K562 (cell line): ENCODE measurements around the gene PDZRN3. TPM values are rescaled to one million over a fixed set of nuclear protein-coding genes. Genes with fewer than 3 reads are reported as not detected.

Source experiments
- ATAC-seq: fragments of 200-7000 bp; cut with Tn5 transposase; 3 replicates; pipeline ENCODE4 v1.9.1; 2020; ENCODE audit warnings: moderate library complexity
- BruUV-seq: library from RNA; stranded (reverse); fragments of 400-500 nt; replicated peaks from 2 replicates; lab custom pipeline; 2021; lab: Mats Ljungman, UMichigan
- CTCF ChIA-PET: fragments of 300-600 bp; formaldehyde crosslinking; extraction: SDS; loops from one replicate; lab custom pipeline; 2021; ENCODE audit warnings: low intra/inter-chr PET ratio; lab: Yijun Ruan, JAX
- POLR2A ChIA-PET: fragments of 300-600, 350-650 bp; sonication (Branson Sonifier 250); formaldehyde crosslinking; extraction: SDS; loops from one replicate; lab custom pipeline; 2021; ENCODE audit warnings: antibody characterized with exemption, inconsistent platforms; lab: Yijun Ruan, JAX
- DNase-seq, 4 experiments: peaks; one replicate each; pipeline versions ENCODE4 v3.0.0 to v3.0.0-alpha.2; 2011 to 2018; ENCODE audit warnings: low spot score in 3 of 4, mixed read lengths in 3 of 4; ENCODE audit errors: extremely low read depth in 1 of 4
- FAIRE-seq: peaks from 2 replicates; lab custom pipeline; 2011; peaks lifted over from hg19 to GRCh38; lab: Jason Lieb, UNC
- H2AFZ ChIP-seq: 2 replicates; pipeline ENCODE4 v1.6.0; 2011; ENCODE audit warnings: low read depth, low read length, control low read depth, inconsistent platforms
- H3K27ac ChIP-seq: fragments of 200-600 bp; 3 replicates; pipeline ENCODE4 v1.8.0; 2011; ENCODE audit warnings: low read depth, mild to moderate bottlenecking, control low read depth, inconsistent platforms, low read length, moderate library complexity, mixed read lengths; ENCODE audit errors: extremely low read depth
- H3K27me3 ChIP-seq, 2 experiments: fragments of 300-600 bp in 1 of 2; 2 replicates in 1 of 2; 3 replicates in 1 of 2; pipeline versions ENCODE4 v1.6.0 to v1.8.0; 2011; ENCODE audit warnings: inconsistent platforms in 2 of 2, low read length in 2 of 2, mild to moderate bottlenecking in 1 of 2, mixed read lengths in 1 of 2, moderate library complexity in 1 of 2; ENCODE audit not compliant: control insufficient read depth in 2 of 2, insufficient read depth in 2 of 2
- H3K36me3 ChIP-seq: fragments of 300-600 bp; 3 replicates; pipeline ENCODE4 v1.8.0; 2011; ENCODE audit warnings: mild to moderate bottlenecking, low read length, inconsistent platforms; ENCODE audit not compliant: control insufficient read depth, insufficient read depth
- H3K4me1 ChIP-seq, 2 experiments: fragments of 200-600 bp in 1 of 2; replicated peaks in 1 of 2; 2 replicates in 1 of 2; 3 replicates in 1 of 2; pipeline versions ENCODE4 v1.5.1 to v1.8.0; 2011; ENCODE audit warnings: inconsistent platforms in 2 of 2, low read length in 2 of 2, mild to moderate bottlenecking in 1 of 2, mixed read lengths in 1 of 2, moderate library complexity in 1 of 2; ENCODE audit not compliant: control insufficient read depth in 2 of 2, insufficient read depth in 2 of 2
- H3K4me2 ChIP-seq: 2 replicates; pipeline ENCODE4 v1.6.1; 2011; ENCODE audit warnings: low read length, control low read depth, inconsistent platforms, mixed read lengths; ENCODE audit not compliant: insufficient read depth
- H3K4me3 ChIP-seq: fragments of 200-600 bp; sonication (generic), shearing (Covaris generic); 2 replicates; pipeline ENCODE4 v1.5.1; 2016; ENCODE audit warnings: control low read depth, inconsistent platforms
- H3K79me2 ChIP-seq: fragments of 200-600 bp; 3 replicates; pipeline ENCODE4 v1.8.0; 2011; ENCODE audit warnings: low read length, inconsistent platforms; ENCODE audit not compliant: control insufficient read depth, insufficient read depth
- H3K9ac ChIP-seq, 2 experiments: 2 replicates each; pipeline versions ENCODE4 v1.6.0 to v1.6.1; 2011; ENCODE audit warnings: low read depth in 2 of 2, low read length in 2 of 2, control low read depth in 1 of 2, inconsistent platforms in 1 of 2, mild to moderate bottlenecking in 1 of 2, mixed read lengths in 1 of 2; ENCODE audit not compliant: insufficient read depth in 1 of 2
- H3K9me1 ChIP-seq: one replicate; pipeline ENCODE4 v1.6.0; 2011; ENCODE audit warnings: inconsistent platforms, mild to moderate bottlenecking, low read length, moderate library complexity; ENCODE audit not compliant: control insufficient read depth, insufficient read depth
- H3K9me3 ChIP-seq: replicated peaks from 2 replicates; pipeline ENCODE4 v1.5.1; 2011; ENCODE audit warnings: low read depth, low read length, inconsistent platforms; ENCODE audit not compliant: control insufficient read depth, insufficient read depth
- H4K20me1 ChIP-seq: replicated peaks from 2 replicates; pipeline ENCODE4 v1.6.1; 2011; ENCODE audit warnings: low read length, inconsistent platforms, mixed read lengths; ENCODE audit not compliant: control insufficient read depth, insufficient read depth
- CBX2 ChIP-seq: fragments of 200-600 bp; sonication (generic); IDR thresholded peaks from one replicate; pipeline ENCODE4 v1.6.1; 2012; ENCODE audit warnings: mild to moderate bottlenecking, low read length, inconsistent platforms; ENCODE audit not compliant: insufficient read depth, poor library complexity, severe bottlenecking
- CHCHD3 ChIP-seq: fragments of 250-450 bp; sonication (Bioruptor Pico); IDR thresholded peaks from 2 replicates; pipeline ENCODE4 v2.1.2; 2022; ENCODE audit warnings: mild to moderate bottlenecking
- E2F6 ChIP-seq, 2 experiments: IDR thresholded peaks; 2 replicates each; pipeline ENCODE4 v1.6.1; 2011; ENCODE audit warnings: borderline replicate concordance in 1 of 2, control low read depth in 1 of 2, low read depth in 1 of 2, low read length in 1 of 2, mild to moderate bottlenecking in 1 of 2, mixed read lengths in 1 of 2, moderate library complexity in 1 of 2; ENCODE audit not compliant: insufficient read depth in 1 of 2, insufficient read length in 1 of 2, poor library complexity in 1 of 2, severe bottlenecking in 1 of 2; ENCODE audit errors: extremely low read depth in 1 of 2
- ELF2 ChIP-seq: fragments of 250-450 bp; sonication (Bioruptor Pico); IDR thresholded peaks from 2 replicates; pipeline ENCODE4 v1.5.0; 2021; ENCODE audit warnings: mild to moderate bottlenecking
- FOXJ2 ChIP-seq: fragments of 200-800 bp; sonication (Bioruptor generic); IDR thresholded peaks from 2 replicates; pipeline ENCODE4 v1.6.1; 2016; ENCODE audit warnings: missing genetic modification characterization, missing compliant biosample characterization
- KLF10 ChIP-seq: fragments of 250-450 bp; sonication (Bioruptor Pico); IDR thresholded peaks from 2 replicates; pipeline ENCODE4 v1.6.1; 2021; ENCODE audit warnings: matching md5 sums
- MTA3 ChIP-seq: fragments of 450-650 bp; formaldehyde crosslinking; IDR thresholded peaks from 2 replicates; pipeline ENCODE4 v1.6.1; 2017; ENCODE audit warnings: mild to moderate bottlenecking, borderline replicate concordance
- NFYB ChIP-seq: IDR thresholded peaks from 2 replicates; pipeline ENCODE4 v1.6.1; 2011; ENCODE audit warnings: mild to moderate bottlenecking, moderate library complexity; ENCODE audit not compliant: insufficient read length; ENCODE audit errors: extremely low read depth
- NRF1 ChIP-seq, 2 experiments: fragments of 450-650 bp; IDR thresholded peaks in 1 of 2; conservative IDR thresholded peaks in 1 of 2; 2 replicates each; pipeline ENCODE4 v1.6.1; 2014; ENCODE audit warnings: mild to moderate bottlenecking in 2 of 2
- PHTF2 ChIP-seq: fragments of 250-450 bp; sonication (Bioruptor Pico); IDR thresholded peaks from 2 replicates; pipeline ENCODE4 v1.5.0; 2021; ENCODE audit warnings: mild to moderate bottlenecking
- SRF ChIP-seq, 2 experiments: fragments of 250-450, 450-650 bp in 1 of 2; sonication (Bioruptor Pico) in 1 of 2; sonication (generic) in 1 of 2; formaldehyde crosslinking; IDR thresholded peaks; 2 replicates each; pipeline versions ENCODE4 v1.5.0 to v1.5.1; 2020 to 2022; ENCODE audit warnings: mild to moderate bottlenecking in 1 of 2, missing genetic modification reagents in 1 of 2
- TRIM24 ChIP-seq, 2 experiments: fragments of 450-650 bp; IDR thresholded peaks; 2 replicates each; pipeline ENCODE4 v1.6.1; 2016
- WGBS: fragments of 100-300 bp; shearing (Covaris generic); methylation state at CpG from one replicate; pipeline ENCODE4 v1.1.6; 2016; ENCODE audit warnings: low coverage, mixed read lengths; ENCODE audit not compliant: insufficient coverage; ENCODE audit errors: missing lambda C conversion rate; 5-methylcytosine and 5-hydroxymethylcytosine counted together
- in situ Hi-C: fragments of 300-500 bp; cut with MboI; formaldehyde crosslinking; loops from 4 replicates; pipeline ENCODE4 v1.15.0; 2018; ENCODE audit warnings: inconsistent platforms, mixed read lengths
- intact Hi-C: fragments of 100-400 bp; cut with micrococcal nuclease; formaldehyde crosslinking; loops from 2 replicates; pipeline ENCODE4 v1.14.2; 2022
- polyA plus RNA-seq, 8 experiments: library from polyadenylated mRNA; depleted of rRNA in 4 of 8; stranded (reverse) in 5 of 8; unstranded in 3 of 8; fragments of >200 nt; fragmentation: Nextera tagmentation in 2 of 8; fragmentation: Illumina TruSeq in 1 of 8; extraction: Ambion mirVana in 2 of 8; extraction: Trizol in 1 of 8; gene quantifications; 2 replicates each; pipeline versions ENCODE4 v1.2.1 to v1.2.3, GENCODE V29; 2011 to 2014; ENCODE audit warnings: inconsistent platforms in 1 of 8, missing spikeins in 1 of 8
- total RNA-seq, 7 experiments: library from RNA; depleted of rRNA in 6 of 7; stranded (reverse); fragments of >200 nt in 6 of 7; fragmentation: Illumina TruSeq in 2 of 7; extraction: Trizol in 2 of 7; gene quantifications; 2 replicates each; pipeline versions ENCODE4 v1.2.1 to v1.2.3, GENCODE V29; 2011 to 2021; ENCODE audit warnings: low replicate concordance in 1 of 7
- TF ChIP-seq, protein P1 (sequence below): sonication (generic); formaldehyde crosslinking; IDR thresholded peaks from 2 replicates; pipeline ENCODE4 v1.8.0; 2022; ENCODE audit warnings: mild to moderate bottlenecking, missing genetic modification reagents
- TF ChIP-seq, protein P2 (sequence below): fragments of 450-650 bp; IDR thresholded peaks from 2 replicates; pipeline ENCODE4 v1.6.1; 2018; ENCODE audit warnings: mild to moderate bottlenecking, low read depth; ENCODE audit not compliant: partially characterized antibody

Gene PDZRN3
- total and polyA plus RNA-seq, 9 of the 15 experiments (the other 6 are each of a cell fraction or from before 2014, with no cell fraction given), result 0.16 TPM; not detected in 8

GRCh38 chr3:73655197-73655596, 30.5 kb upstream of the PDZRN3 start (continued):
- TF ChIP-seq, protein P1, sequence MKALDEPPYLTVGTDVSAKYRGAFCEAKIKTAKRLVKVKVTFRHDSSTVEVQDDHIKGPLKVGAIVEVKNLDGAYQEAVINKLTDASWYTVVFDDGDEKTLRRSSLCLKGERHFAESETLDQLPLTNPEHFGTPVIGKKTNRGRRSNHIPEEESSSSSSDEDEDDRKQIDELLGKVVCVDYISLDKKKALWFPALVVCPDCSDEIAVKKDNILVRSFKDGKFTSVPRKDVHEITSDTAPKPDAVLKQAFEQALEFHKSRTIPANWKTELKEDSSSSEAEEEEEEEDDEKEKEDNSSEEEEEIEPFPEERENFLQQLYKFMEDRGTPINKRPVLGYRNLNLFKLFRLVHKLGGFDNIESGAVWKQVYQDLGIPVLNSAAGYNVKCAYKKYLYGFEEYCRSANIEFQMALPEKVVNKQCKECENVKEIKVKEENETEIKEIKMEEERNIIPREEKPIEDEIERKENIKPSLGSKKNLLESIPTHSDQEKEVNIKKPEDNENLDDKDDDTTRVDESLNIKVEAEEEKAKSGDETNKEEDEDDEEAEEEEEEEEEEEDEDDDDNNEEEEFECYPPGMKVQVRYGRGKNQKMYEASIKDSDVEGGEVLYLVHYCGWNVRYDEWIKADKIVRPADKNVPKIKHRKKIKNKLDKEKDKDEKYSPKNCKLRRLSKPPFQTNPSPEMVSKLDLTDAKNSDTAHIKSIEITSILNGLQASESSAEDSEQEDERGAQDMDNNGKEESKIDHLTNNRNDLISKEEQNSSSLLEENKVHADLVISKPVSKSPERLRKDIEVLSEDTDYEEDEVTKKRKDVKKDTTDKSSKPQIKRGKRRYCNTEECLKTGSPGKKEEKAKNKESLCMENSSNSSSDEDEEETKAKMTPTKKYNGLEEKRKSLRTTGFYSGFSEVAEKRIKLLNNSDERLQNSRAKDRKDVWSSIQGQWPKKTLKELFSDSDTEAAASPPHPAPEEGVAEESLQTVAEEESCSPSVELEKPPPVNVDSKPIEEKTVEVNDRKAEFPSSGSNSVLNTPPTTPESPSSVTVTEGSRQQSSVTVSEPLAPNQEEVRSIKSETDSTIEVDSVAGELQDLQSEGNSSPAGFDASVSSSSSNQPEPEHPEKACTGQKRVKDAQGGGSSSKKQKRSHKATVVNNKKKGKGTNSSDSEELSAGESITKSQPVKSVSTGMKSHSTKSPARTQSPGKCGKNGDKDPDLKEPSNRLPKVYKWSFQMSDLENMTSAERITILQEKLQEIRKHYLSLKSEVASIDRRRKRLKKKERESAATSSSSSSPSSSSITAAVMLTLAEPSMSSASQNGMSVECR, result no peak
- TF ChIP-seq FOXJ2 (tag) (no peak), ELF2 (no peak), NRF1 (conservative IDR thresholded peaks at IDR 0.05 in 1 of 2, IDR thresholded peaks at IDR 0.05 in 1 of 2) (no peak)
- TF ChIP-seq, protein P2, sequence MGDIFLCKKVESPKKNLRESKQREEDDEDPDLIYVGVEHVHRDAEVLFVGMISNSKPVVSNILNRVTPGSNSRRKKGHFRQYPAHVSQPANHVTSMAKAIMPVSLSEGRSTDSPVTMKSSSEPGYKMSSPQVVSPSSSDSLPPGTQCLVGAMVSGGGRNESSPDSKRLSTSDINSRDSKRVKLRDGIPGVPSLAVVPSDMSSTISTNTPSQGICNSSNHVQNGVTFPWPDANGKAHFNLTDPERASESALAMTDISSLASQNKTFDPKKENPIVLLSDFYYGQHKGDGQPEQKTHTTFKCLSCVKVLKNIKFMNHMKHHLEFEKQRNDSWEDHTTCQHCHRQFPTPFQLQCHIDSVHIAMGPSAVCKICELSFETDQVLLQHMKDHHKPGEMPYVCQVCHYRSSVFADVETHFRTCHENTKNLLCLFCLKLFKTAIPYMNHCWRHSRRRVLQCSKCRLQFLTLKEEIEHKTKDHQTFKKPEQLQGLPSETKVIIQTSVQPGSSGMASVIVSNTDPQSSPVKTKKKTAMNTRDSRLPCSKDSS, result no peak

DNA sequence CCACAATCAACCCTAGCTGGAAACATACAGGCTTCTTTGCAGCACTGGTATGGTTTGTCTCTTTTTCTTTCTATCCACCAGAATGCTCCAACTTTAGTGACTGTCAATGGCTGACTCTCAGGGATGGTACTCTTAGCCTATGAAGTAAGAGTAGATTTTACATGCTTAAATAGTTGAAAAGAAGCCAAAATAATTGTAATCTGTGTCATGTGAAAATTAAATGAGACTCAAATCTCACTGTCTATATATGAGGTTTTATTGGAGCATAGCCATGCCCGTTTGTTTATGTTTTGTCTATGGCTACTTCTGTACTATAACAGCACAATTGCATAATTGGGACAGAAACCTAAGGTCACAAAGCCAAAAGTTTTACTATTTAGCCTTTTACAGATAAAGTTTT, 29.1 kb upstream of the PDZRN3 start:
- CTCF ChIA-PET, result no interaction called here
- no peak for DNase-seq
- Histone ChIP-seq H2AFZ (no peak overlapping the region), H3K9me1 (no peaks in the 10 kb centered on the region), H3K4me1 (no peaks in the 10 kb centered on the region), H3K4me2 (no peak overlapping the region), H3K79me2 (no peaks in the 10 kb centered on the region), H3K36me3 (no peaks in the 10 kb centered on the region), H3K4me3 (no peak overlapping the region), H3K9ac (no peak overlapping the region), H3K27ac (no peak overlapping the region), H4K20me1 (no peaks in the 10 kb centered on the region), H3K27me3 (no peaks in the 10 kb centered on the region), H3K9me3 (no peaks in the 10 kb centered on the region)
- in situ Hi-C loops (no loop called here), intact Hi-C loops (no loop called here)
- BruUV-seq, result no TSS peak
- no peak for FAIRE-seq
- ATAC-seq, result no peak
- POLR2A ChIA-PET, result no interaction called here
- 0% methylated on average over 1 of the region's 1 CpG for WGBS
- no peak for TF ChIP-seq CBX2
- no peak for TF ChIP-seq CHCHD3 (CRISPR knock-in tag)
- no peak for TF ChIP-seq NFYB
- TF ChIP-seq KLF10 (CRISPR knock-in tag), result no peak
- TF ChIP-seq TRIM24 (IDR thresholded peaks at IDR 0.05), result no peak
- no peak for TF ChIP-seq SRF (CRISPR knock-in tag; IDR thresholded peaks at IDR 0.05)
- no peak for TF ChIP-seq PHTF2
- TF ChIP-seq E2F6 (IDR thresholded peaks at IDR 0.05; ENCODE audit: borderline replicate concordance in 1 of 2, extremely low read depth in 1 of 2, insufficient read depth in 1 of 2, insufficient read length in 1 of 2, low read depth in 1 of 2, low read length in 1 of 2, poor library complexity in 1 of 2, severe bottlenecking in 1 of 2), result no peak
- no peak for TF ChIP-seq MTA3
